Prostate gland (tissue), 2 donors: Measurements from ENCODE around the gene TNP2. TPM values are rescaled to one million over a fixed set of nuclear protein-coding genes. Genes with fewer than 3 reads are reported as not detected.

ENCODE experiments used
- DNase-seq: peaks from one replicate; pipeline ENCODE4 v3.0.0-alpha.2; 2019; ENCODE audit warnings: low spot score
- H3K27ac ChIP-seq, 2 donors: fragments of 200-600 bp; sonication (generic); 2 replicates each; pipeline ENCODE4 v1.5.1; 2017 to 2019
- H3K27me3 ChIP-seq: fragments of 200-600 bp; sonication (generic); replicated peaks from 2 replicates; pipeline ENCODE4 v1.5.1; 2019; ENCODE audit not compliant: insufficient read depth
- H3K36me3 ChIP-seq, 2 donors: fragments of 200-600 bp; sonication (generic); 1 replicate in 1 of 2; 2 replicates in 1 of 2; pipeline versions ENCODE4 v1.5.1 to v1.8.1; 2017 to 2019
- H3K4me1 ChIP-seq: fragments of 200-600 bp; sonication (generic); replicated peaks from 2 replicates; pipeline ENCODE4 v1.5.1; 2019
- H3K4me3 ChIP-seq, 2 donors: fragments of 200-600 bp; sonication (generic); 2 replicates each; pipeline ENCODE4 v1.5.1; 2017 to 2019
- H3K9me3 ChIP-seq: fragments of 200-600 bp; sonication (generic); 2 replicates; pipeline ENCODE4 v1.5.1; 2017
- POLR2A ChIP-seq: fragments of 450-650 bp; IDR thresholded peaks from one replicate; pipeline ENCODE4 v1.6.1; 2016; ENCODE audit warnings: antibody characterized with exemption, mild to moderate bottlenecking
- POLR2AphosphoS5 ChIP-seq: sonication (generic); formaldehyde crosslinking; IDR thresholded peaks from one replicate; pipeline ENCODE4 v1.6.1; 2017; ENCODE audit warnings: antibody characterized with exemption
- WGBS: methylation state at CpG from one replicate; pipeline ENCODE4 v1.1.5; 2018; 5-methylcytosine and 5-hydroxymethylcytosine counted together
- intact Hi-C: fragments of 100-400 bp; cut with DNase I; formaldehyde crosslinking; loops from one replicate; pipeline ENCODE4 v1.14.2; 2022
- total RNA-seq, 2 donors: library from RNA; depleted of rRNA; stranded (reverse); fragments of >200 nt; gene quantifications; one replicate each; pipeline ENCODE4 v1.1.0, GENCODE V29; 2016
- TF ChIP-seq, protein P1 (sequence below), 4 experiments: fragments of 200-600 bp in 2 of 4; fragments of 450-650 bp in 2 of 4; sonication (generic) in 2 of 4; IDR thresholded peaks; 1 replicate in 3 of 4; 2 replicates in 1 of 4; pipeline ENCODE4 v1.5.1; 2016 to 2019; ENCODE audit warnings: antibody characterized with exemption in 4 of 4, mild to moderate bottlenecking in 2 of 4, moderate library complexity in 2 of 4

Gene TNP2
- total RNA-seq, 2 donors from 2014 or later: not detected

DNA sequence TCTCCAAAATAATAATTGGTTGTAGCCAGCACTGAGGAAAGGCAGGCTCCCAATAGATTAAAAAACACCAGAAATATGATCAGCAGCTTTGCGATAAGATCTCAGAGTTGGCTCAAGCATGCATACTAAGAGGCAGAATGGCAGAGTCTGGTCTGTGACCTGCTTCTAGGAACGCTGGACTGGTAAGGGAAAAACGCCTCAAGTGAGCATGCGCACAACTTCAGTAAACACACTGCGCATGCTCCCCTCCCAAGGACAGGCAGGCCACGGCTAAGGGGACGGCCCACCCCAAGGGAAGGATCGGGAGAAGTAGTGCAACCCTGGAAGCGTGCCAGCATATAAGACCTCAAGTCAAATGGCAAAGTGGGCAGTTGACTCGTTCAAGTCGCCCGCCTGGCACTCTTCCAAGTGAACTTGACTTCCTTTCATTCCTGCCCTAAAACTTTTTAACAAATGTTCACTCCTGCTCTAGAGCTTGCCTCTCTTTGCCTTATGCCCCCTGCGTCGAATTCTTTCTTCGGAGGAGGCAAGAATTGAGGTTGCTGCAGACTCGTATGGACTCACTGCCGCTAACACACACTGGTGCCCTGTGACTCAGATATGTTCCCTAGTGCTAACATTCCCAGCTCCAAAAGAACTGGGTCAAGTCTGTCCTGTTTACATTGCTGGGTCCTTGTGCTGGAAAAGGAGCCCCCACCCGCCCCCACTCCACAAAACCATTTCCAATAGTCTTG lies 34.4 kb upstream of the TNP2 start:
- peak; percentile 62 for DNase-seq
- TF ChIP-seq, protein P1, sequence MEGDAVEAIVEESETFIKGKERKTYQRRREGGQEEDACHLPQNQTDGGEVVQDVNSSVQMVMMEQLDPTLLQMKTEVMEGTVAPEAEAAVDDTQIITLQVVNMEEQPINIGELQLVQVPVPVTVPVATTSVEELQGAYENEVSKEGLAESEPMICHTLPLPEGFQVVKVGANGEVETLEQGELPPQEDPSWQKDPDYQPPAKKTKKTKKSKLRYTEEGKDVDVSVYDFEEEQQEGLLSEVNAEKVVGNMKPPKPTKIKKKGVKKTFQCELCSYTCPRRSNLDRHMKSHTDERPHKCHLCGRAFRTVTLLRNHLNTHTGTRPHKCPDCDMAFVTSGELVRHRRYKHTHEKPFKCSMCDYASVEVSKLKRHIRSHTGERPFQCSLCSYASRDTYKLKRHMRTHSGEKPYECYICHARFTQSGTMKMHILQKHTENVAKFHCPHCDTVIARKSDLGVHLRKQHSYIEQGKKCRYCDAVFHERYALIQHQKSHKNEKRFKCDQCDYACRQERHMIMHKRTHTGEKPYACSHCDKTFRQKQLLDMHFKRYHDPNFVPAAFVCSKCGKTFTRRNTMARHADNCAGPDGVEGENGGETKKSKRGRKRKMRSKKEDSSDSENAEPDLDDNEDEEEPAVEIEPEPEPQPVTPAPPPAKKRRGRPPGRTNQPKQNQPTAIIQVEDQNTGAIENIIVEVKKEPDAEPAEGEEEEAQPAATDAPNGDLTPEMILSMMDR (IDR thresholded peaks at IDR 0.05): no peak
- TF ChIP-seq POLR2AphosphoS5: peak; percentile 77
- TF ChIP-seq POLR2A: peak; percentile 20
- WGBS: 41% methylated on average over 18 of the region's 18 CpGs
- no peaks in the 10 kb centered on the region for H3K4me1 ChIP-seq
- H3K27ac ChIP-seq: peak overlapping the region; percentile 7 to 62
- no peaks in the 10 kb centered on the region for H3K36me3 ChIP-seq
- H3K9me3 ChIP-seq: no peaks in the 10 kb centered on the region
- H3K4me3 ChIP-seq: no peak overlapping the region
- intact Hi-C loops: no loop called here
- H3K27me3 ChIP-seq: no peaks in the 10 kb centered on the region

DNA sequence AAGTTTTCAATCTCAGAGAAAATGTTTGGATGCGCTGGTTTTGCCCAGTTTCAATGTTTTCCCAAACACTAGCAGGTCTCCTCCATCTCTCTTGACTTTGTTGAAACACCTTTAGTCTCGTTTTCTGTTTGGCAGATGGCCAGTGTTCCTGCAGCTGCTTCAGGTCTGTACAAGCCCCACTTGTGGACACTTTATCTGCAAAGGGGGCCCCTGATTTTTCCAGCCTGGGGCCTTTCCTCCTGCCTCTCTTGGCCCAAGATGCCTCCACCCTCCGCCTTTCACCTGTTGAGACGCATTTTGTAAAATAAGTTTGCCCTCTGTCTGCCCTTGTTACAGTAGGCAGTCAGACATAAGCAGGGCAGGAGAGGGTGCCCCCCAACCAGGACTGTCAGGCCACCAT lies 33.9 kb upstream of the TNP2 start:
- H3K27ac ChIP-seq: peak overlapping the region; percentile 7 to 62
- H3K36me3 ChIP-seq: no peaks in the 10 kb centered on the region
- no peaks in the 10 kb centered on the region for H3K27me3 ChIP-seq
- H3K9me3 ChIP-seq: no peaks in the 10 kb centered on the region
- no peak overlapping the region for H3K4me3 ChIP-seq
- no peaks in the 10 kb centered on the region for H3K4me1 ChIP-seq
- no peak for TF ChIP-seq POLR2A
- TF ChIP-seq, protein P1 (IDR thresholded peaks at IDR 0.05): no peak
- TF ChIP-seq POLR2AphosphoS5: no peak
- intact Hi-C loops: no loop called here
- DNase-seq: peak; percentile 79
- 37% methylated on average over 4 of the region's 4 CpGs for WGBS

DNA sequence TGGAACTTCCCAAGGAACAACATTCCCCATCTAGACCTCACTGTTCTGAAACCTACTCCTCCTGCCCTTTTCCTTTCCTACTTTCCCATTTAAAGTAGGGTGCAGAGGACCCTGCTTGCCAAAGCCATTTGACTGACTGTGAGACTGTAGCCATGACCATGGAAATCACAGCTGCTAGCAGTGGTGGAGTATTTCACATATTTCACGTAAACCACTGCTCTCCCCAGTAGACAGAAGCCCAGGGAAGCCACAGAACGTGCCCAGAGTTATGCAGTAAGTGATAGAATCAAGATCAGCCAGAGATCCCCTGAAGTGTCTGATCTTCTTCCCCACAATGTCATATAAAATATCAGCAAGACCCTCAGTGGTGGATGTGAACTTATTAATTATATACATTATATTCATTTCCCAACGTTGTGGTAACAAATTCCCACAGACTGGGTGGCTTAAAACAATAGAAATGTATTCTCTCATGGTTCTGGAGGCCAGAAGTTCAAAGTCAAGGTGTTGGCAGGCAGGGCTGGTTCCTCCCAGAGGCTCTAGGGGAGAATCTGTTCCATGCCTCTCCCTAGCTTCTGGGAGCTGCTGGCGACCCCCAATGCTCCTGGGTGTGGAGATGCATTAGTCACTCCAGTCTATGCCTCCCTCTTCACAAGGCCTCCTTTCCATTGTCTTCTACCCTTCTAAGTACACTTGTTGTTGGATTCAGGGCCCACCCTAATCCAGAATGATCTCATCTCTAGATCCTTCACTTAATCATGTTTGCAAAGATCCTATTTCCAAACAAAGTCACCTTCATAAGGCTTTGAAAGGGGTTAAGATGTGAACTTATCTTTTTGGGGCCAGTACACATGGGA lies 32.7 kb upstream of the TNP2 start:
- no peak overlapping the region for H3K4me3 ChIP-seq
- H3K27me3 ChIP-seq: no peaks in the 10 kb centered on the region
- H3K36me3 ChIP-seq: no peaks in the 10 kb centered on the region
- TF ChIP-seq POLR2A (no peak), POLR2AphosphoS5 (no peak)
- TF ChIP-seq, protein P1 (IDR thresholded peaks at IDR 0.05): no peak
- no peak overlapping the region for H3K27ac ChIP-seq
- no peak for DNase-seq
- peaks cover 2% of the 10 kb centered on the region for H3K4me1 ChIP-seq
- WGBS: 69% methylated on average over 4 of the region's 4 CpGs
- H3K9me3 ChIP-seq: no peaks in the 10 kb centered on the region
- intact Hi-C loops: no loop called here

DNA sequence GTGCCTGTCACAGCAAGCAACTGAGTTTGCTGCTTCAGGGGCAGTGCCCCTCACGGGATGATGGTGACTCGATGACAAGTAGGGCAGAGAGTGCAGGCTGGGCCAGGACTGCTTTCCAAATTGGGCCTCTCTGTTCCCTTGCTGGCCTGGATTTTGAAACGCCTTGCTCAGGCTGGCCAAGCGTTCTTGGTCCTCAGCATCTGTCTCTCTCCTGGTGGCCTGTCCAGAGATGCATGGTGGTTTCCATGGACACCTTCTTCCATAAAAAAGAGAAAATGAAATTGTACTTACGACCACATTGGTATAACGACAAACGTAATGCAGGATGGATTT lies 31.4 kb upstream of the TNP2 start:
- no peak overlapping the region for H3K4me3 ChIP-seq

More for the DNA sequence above, 31.4 kb upstream of the TNP2 start:
- Histone ChIP-seq H3K27me3 (no peaks in the 10 kb centered on the region), H3K9me3 (no peaks in the 10 kb centered on the region), H3K27ac (no peak overlapping the region), H3K4me1 (peaks cover 2% of the 10 kb centered on the region), H3K36me3 (no peaks in the 10 kb centered on the region)
- no peak for DNase-seq
- intact Hi-C loops: no loop called here
- TF ChIP-seq, protein P1 (IDR thresholded peaks at IDR 0.05): no peak
- TF ChIP-seq POLR2AphosphoS5: no peak
- TF ChIP-seq POLR2A: no peak
- 72% methylated on average over 7 of the region's 7 CpGs for WGBS
